GM21526 (cell line): Measurements from ENCODE around the gene FHIT.

Experiments used
- ATAC-seq: cut with Tn5 transposase; IDR thresholded peaks from one replicate; pipeline ENCODE4 v1.9.1; 2021; ENCODE audit warnings: moderate library complexity; ENCODE audit not compliant: unreplicated experiment, low FRiP score

The FHIT gene

GRCh38 chr3:60013241-60013640 lies 1238.0 kb downstream of the FHIT start:
- no peak for ATAC-seq

GRCh38 chr3:60011218-60011617 lies 1240.0 kb downstream of the FHIT start:
- no peak for ATAC-seq

DNA sequence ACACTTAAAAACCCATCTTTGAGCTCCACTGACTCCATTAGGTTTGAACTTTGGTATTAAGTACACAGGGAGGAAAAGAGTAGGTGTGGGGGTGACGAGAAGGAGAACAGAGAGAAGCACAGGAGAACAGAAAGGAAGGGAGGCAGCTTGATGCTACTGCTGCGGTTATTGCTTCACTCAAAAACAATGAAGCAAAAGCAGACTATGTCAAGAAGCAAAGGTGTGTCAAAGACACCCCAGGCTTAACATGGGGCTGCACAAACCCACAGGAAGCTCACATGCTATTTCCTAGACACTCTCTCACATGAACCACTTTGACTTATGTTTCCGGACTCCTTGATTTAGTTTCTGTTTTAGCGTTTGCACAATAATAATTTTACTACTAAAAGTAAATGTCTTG lies 1240.5 kb downstream of the FHIT start:
- peak; percentile 98 for ATAC-seq

DNA sequence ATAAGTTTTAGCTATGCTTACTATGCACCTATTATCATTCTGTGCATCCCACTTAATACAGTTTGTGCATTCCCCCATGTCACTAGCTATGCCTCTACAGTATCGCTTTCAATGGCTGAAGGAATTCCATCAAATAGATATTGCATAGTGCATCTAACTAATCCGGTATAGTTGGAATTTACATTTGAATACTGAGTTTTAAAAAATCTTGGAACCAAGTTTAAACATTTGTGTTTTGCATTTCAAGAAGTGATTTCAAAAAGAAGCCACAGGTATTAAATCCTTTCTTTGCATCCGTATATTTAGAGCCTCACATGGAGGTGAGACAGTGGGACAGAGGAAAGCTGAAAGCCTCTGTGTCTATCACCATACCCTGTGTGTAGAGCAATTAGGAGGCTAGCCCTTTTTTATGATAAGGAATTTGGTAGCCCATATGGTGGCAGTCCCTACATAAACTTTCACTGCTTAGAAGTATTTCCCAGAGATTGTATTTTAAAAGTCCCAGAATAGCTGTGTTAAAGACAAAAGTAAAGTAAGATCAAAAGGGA lies 1241.2 kb downstream of the FHIT start:
- ATAC-seq, result no peak

DNA sequence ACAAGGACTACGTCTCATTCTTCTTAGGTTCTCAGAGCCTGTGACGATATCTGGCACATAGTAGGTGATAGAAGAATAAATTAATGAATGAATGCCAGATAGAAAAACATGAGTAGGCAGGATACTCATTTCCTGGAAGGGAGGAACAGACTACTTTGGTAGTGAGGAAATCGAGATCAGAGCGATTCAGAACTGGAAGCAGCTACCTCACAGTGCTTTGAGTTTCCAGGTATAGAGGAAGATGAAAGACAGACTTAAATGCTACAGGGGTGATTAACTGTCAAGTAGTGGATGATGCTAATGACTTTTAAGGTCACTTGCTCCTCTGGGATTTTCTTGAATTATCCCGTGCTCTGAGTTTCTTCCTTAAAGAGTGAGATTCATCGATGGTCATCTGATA lies 1249.9 kb downstream of the FHIT start:
- ATAC-seq, result no peak

GRCh38 chr3:60000311-60001105 lies 1250.7 kb downstream of the FHIT start:
- ATAC-seq, result no peak

DNA sequence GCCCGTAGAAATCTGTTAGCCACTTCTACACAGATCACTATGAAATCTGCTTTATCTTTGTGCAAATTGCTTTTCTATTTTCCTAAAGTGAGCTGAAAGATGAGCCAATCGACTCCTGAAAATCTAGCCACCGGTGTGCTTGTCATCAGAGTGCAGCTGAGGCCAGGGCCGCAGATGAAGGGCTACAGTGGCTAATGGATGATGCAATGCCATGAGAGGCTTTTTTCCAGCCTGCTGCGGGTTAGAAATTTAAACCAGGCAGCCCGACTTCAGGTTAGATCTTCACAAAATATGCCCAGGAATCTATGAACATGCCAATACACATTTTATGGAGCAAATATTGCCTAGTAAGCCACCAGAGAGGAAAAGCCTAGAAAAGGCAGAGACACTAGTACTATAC lies 1253.2 kb downstream of the FHIT start:
- ATAC-seq, result no peak

DNA sequence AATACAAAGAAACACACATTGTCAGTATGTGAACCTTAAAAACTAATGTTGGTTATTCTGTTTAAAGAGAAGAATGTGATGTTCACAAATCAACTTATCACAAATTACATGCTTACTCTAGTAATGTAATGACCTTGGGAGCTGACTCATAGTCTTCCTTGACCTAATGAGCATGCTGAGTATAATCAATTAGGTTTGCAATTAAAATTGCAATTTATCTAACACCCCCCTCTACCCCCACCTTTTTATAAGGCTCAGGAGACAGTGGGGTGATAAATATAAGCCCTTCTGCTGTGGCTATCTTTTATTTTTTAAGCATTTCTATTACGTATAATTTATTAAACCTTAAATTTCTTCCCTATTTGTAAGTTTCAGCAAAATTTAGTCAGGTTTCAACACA lies 1253.7 kb downstream of the FHIT start:
- ATAC-seq, result no peak

GRCh38 chr3:59996056-59996455 lies 1255.2 kb downstream of the FHIT start:
- no peak for ATAC-seq

- ATAC-seq, result no peak
These were observed 1255.7 kb downstream of the FHIT start for GRCh38 chr3:59995563-59995962.

GRCh38 chr3:59994732-59995304 lies 1256.4 kb downstream of the FHIT start:
- ATAC-seq, result no peak

- no peak for ATAC-seq
These were observed 1258.7 kb downstream of the FHIT start for GRCh38 chr3:59992578-59992977.

DNA sequence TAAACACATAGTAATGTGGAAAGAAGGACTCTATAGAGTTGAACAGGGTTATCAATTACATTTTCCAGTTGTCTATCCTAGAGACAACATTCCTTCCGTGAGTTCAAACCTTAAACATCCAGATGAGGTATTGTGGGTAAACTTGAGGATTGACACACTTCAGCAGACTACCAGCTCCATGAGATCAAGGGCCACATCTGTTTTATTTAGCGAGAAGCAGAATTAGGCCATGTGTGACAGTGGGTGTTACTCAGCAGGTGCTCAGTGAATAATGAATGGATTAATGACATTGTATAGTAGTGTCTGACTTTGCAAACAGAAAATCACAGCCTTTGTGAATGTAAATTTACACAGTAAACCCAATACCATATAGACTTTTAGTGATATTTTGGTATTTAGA lies 1260.3 kb downstream of the FHIT start:
- ATAC-seq, result no peak

DNA sequence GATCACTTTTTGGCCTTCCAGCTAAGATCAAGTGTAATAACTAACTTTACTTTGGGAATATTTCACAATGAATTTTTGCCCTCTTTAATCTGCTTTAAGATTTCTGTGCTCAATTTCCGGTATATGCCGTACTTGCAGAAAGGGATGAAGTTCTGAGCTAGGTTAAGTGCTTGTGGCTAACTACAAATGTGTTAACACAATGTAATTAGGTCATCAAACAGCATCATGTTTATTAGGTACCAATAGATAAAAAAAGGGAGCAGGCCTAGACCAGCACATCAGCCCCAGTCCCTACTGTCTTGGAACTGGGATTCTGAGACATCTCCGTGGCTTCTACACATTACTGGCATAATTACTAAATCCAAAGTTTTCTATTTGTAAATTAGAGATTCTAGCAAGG lies 1268.7 kb downstream of the FHIT start:
- no peak for ATAC-seq

GRCh38 chr3:59981377-59981776 lies 1269.9 kb downstream of the FHIT start:
- ATAC-seq, result no peak

DNA sequence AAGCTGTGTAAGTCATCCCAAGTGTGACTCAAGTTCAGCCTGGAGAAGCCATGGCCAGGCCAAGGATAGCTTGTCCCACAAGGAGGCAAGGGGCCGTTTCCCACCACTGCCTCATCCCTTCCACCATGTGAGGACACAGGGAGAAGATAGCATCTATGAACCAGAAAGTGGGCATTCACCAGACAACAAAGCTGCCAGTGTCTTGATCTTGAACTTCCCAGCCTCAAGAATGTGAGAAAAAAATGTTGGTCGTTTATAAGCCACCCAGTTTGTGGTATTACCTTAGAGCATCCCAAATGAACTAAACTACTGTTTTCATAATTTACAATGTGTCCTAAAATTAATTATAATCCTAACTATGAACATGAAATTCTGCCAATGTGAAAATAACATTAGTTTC lies 1270.7 kb downstream of the FHIT start:
- ATAC-seq, result no peak

DNA sequence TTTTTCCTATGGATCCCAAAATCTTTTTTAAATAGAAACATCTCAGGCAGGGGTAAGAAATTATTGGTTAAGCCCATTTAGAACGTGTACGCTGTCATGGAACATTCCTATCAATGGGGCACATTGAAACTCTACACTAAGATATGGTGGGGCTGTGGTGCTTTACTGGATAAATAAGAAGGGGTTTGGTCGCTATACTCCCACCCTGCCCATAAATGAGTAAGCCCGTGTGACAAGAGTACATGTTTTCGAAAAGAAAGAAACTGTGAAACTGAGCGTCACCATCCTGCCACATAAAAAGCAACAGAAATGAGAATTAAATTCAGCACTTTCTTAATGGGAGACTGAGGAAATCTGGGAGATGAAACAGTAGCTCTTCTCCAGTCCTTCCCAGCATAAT lies 1271.7 kb downstream of the FHIT start:
- ATAC-seq, result no peak

GRCh38 chr3:59978979-59979378 lies 1272.3 kb downstream of the FHIT start:
- ATAC-seq, result peak; percentile 58

DNA sequence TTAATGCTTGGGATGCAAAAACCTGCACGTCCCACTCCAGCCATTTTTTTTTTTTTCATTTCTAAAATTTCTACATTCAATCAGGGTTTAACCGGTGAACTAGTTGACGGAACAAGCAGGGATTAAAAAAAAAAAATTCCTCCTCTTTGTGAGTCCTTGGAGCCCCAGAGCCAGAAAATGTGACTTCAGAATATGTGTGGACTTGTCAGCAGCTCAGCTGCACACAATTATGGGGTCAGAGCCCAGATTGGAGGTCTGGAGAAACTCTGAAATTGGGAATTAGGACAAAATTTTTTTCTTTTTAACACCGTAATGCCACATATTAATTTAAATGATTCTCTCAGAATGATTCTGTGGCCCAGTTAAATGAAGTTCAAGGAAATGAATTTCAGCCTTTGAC lies 1280.5 kb downstream of the FHIT start:
- ATAC-seq, result no peak

- ATAC-seq, result no peak
These were observed 1280.9 kb downstream of the FHIT start for GRCh38 chr3:59970376-59970775.

DNA sequence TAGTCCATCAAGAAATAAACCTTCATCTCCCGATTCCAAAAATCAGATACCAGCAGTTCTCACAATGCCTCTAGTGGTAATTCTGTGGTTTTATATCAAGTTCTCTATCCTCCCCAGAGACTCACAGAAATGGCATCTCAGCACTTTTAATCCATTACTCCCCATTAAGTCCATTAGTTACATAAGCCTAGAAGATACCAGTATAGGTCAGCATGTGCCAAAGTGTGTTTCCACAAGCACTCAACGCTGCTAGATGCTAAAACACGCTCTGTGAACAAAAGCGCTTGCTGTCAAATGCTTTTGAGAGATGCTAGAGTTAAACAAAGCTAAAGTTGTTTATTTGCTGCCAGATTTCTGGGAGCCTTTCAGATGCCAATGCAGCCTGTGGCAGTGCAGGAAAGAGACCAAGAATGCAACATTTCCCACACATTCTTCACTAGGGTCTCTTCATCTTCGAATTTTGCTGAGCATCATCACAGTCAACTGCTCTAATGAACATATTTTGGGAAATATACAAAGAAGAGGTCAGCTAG lies 1282.7 kb downstream of the FHIT start:
- no peak for ATAC-seq

DNA sequence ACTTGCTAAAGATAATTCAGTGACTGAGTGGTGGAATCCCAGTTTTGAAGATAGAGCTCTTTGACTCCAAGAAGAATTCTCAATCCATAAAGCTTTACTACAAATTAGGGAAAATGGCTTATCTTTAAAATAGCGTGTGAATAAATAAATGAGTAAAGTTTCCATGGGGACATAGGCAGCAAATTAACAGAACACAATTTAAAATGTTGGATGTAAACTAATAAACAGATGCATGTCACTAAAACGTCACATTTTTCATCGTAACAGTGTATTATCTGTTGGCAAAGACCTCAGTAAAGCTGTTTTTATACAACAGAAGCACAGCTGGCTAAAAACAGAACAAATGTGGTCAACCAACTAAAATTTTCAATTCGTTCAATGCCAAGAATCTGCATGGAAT lies 1287.6 kb downstream of the FHIT start:
- no peak for ATAC-seq
